ENCODE data around the gene MEN1.
"Not testable (repeated sequence)": the region's sequence is repeated elsewhere in the genome, so short reads cannot be mapped to it uniquely, and the experiment has no call there.

Gene MEN1

DNA sequence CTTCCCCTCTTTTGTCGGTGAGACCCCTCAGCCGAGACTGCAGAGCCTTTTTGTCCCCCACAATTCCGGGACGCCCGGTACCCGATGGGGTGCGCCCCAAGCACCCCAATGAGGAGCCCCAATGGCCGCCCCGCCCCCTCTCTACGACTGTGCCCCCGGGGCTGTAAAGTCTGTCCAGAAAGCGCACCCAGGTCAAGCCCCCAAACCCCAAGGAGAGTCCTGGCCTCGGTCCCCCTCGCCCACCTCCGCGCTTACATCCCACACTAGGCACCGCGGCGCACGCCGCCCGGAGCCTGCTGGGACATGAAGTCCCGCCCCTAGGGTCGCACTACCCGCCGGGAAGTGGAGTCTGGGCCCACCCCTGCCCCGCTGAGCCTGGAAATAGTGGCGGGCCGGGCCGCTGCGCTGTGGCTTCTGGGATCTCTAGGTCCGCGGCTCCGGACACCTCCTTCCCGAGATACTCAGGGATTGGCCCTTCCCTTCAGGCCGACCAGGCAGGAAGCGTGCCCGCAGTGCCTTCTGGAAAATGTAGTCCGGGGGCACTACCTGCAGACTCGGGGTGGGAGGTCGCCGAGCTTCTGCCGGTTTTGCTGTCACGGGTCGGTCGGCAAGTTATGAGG is at the start of gene MEN1:
Gene MEN1, minus strand, starts transcription at position 281 of the 620 bp plus-strand sequence. CDS start 442 bp downstream, outside the sequence.
- peak; percentile 94 to 96 for DNase-seq

DNA sequence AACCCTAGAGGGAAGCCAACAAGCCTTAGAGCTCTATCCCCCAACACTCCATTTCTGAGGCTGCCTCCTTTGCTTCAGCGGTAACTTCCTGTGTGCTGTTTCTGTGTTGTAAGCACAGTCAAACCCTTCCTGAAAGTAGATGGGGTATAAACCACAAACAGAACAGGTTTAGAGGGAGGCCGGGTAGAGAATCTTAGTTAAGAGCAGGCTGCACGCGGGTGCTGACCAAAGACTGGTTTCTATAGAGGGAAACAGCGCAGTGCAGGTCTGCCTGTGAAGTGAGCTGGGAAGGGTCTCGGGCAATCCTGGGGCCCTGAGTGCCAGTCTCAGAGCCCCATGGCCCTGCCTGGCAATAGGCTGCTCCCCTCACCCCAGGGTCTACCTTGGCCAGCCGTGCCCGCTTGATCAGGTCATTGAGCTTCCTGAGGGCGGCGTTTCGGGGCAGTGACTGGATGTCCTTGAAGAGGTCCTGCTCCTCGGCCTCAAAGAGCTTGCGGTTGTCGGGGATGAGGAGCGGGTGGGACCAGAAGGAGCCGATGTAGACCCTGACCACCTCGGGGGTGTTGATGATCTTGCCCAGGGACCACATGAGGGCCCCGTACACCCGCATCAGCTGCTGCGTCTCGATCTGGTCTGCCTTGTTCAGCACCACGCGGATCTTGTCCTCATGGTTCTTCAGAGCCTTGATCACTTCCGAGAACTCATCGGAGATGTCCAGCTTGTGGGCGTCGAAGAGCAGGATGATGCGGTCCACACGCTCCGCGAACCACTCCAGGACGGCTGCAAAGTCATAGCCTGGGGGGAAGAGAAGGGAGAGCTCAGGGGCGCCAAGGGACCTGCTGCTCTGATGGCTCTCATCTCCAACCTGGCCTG is 49.4 kb upstream of the MEN1 start:
- no peak for DNase-seq

DNA sequence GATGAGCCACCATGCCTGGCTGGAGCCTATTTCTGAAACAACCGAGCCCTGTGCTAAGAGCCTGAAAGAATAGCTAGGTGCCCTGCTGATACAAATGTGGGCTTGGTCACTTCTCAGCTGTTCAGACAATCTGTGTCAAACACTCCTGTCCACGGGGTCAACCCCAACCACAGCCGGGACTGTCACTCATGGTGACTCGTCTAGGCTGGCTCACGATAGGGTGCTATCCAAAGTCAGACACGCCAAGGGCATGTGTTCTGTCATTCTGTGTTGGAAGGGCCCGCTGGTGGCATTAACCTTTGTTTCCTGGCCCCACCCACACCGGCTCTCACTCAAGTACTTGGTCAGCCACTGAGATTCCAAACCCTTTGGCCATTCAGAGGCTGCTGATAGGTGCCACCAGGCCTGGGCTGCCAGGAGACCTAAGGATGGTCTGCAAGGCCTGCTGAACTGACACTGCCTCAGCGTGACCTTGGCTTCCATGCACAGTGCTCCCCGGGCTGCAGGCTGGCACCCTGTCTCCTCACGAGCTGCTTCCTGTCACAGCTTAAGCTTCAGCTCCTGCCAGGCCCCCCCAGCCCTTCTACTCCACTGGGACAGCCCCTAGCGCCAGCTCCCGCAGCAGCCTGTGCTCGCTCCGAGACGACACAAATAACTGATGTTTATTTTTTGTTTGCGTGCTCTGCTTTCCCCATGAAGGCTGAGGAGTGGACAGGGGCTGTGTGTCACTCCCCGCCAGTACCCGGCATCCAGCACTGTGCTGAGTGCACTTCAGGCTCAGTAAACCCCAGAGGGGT is 48.3 kb upstream of the MEN1 start:
- DNase-seq, result no peak

DNA sequence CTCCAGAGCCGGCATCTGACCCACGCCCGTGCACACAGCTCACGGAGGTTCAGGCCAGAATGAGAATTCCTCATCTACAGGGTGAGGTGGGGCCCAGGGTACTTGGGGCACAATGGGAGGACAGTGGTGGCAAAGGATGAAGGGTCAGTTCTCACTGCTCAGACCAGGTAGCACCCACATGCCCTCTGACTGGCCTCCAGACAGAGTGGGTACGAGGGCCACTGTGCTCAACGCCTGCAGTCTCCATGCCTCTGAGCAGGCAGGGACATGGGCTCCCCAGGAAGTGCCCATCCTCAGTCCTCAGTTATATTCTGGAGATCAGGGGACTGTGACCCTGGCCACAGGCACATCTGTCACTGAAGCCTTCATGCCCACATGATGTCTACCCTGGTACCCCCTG is 47.1 kb upstream of the MEN1 start:
- no peak for DNase-seq

DNA sequence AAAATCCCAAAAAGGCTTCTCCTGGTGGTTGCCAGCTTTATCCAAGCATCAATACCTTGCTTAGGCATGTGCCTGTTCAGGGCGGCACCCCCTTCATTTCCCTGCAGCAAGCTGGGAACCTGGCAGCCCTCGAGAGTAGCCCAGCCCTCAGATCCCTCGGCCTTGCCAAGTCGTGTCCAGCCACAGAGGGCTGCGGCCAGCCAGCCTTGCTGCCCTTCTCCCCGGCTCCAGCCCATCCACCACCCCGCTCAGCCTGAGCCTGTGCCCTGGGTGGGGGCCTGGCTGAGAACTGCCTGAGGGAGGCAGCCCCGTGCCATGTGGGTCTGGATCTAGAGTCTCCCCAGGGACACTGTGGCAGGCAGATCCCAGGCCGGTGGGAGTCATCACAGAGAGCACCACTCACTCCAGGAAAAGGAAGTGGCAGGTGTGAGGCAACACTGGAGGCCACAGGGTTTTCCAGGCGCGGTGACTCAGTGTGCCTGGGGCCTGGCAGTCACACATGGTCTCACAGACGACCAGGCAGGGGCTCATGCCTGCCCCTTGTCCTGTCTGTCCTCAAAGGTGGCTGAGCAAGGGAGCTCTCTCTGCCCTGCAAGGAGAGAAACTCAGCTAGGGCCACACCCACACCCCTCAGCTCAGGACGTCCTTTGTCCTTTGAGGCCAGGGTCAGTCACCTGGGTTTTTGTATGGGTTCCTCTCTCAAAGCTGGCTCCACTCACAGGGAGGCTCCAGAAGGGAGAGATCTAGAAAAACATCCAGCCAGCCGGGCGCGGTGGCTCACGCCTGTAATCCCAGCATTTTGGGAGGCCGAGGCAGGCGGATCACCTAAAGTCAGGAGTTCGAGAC is 46.3 kb upstream of the MEN1 start:
- DNase-seq, result no peak

DNA sequence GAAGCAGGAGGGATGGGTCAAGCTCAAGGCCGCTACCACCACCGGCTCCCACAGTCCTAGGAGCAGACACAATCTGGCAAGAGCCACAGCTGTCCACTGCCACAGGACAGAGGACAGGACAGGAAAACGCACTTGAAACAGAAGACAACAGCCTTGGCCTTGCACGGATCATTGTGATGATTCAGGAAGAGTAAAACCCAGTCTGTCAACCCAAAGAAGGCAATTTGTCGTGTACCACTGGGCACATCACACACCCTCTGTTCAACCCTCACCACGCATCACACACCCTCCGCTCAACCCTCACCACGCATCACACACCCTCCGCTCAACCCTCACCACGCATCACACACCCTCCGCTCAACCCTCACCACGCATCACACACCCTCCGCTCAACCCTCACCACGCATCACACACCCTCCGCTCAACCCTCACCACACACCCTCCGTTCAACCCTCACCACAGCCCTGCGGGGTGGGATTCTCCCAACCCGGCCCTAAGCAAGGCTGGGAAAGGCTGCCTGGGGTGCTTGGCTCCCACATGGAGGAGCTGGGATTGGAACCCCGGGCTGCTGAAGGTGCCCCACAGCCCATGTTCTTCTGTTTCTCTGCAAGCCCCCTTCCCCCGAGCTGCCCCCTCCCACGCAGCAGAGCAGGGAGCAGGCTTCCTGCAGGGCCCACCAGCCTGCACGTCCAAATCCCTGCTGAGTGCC is 45.4 kb upstream of the MEN1 start:
- DNase-seq, result no peak

DNA sequence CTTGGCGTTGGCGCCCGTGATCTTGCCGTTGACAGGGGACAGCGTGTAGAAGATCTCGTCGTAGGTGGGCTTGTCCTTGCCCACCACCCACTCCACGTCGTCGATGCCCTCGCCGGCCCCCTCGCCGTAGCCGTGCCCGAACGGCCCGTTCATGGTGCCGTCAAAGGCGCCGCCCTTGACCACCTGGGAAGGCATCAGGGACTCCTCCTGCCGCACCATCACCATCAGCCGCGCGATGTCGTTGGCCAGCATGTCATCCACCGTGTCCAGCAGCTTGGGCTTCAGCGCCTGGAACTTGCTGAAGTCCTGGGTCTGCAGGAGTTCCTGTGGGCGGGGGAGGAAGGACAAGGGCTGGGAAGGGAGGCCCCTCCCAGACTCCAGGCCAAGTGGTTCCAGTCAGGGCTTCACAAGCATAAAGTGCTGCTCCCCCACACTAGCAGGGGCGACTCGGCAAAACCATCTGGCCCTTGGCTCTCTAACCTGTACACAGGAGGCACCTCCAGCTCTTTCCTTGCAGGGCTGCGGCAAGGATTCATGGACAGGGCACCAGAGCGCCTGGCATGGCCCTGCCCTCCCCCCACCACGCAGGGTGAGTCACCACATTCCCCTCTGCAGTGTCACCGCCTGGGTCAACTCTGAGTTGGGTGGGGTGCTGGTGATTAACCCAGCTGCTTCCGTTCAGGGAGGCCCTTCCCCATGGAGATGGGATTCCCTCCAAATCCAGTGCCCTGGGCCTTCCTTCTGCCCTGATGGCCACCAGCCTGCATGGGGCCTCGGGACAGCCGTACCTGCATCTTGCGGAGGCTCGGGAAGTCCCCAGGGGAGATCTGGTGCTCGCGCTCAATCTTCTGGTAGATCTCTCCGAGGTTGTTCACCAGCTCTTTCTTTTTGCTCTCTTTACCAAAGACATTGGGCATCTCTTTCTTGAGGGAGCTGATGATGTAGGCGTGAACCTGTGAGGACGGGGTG is 44.5 kb upstream of the MEN1 start:
- no peak for DNase-seq

DNA sequence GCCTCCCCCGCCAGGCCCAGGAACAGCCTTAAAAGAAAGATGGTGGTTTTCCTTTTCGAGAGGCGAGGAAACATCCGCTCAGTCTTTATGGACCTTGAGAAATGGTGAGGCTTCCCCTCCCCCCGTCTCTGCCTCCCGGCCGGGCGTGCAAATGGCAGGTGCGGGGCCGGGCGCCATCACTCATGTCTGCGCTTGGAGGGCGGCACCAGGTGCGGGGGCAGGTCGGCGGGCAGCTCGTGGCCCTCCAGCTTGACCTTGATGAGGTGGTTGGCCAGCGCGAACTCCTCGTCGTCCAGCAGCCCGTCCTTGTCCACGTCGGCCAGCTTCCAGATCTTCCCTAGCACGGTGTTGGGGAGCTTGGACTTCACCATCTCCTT is 43.8 kb upstream of the MEN1 start:
- no peak for DNase-seq

DNA sequence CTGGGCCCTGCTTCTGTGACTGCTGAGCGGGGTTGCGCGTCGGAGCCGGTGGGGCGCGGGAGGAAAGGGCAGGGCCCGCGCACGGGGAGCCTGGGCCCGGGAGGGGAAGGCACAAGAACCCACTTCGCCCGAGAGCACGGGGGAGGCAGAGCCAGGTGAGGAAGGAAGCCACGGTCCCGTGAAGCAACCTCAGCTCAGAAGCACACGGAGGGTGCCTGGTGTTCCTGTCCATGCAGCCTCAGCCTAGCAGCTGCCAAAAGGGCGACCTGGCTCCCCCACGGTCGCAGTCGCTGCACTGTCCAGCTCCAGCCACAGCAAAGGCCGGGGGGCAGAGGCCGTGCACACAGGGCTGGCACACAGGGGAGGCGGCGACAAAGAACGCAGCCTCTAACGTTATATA is 43.4 kb upstream of the MEN1 start:
- no peak for DNase-seq

DNA sequence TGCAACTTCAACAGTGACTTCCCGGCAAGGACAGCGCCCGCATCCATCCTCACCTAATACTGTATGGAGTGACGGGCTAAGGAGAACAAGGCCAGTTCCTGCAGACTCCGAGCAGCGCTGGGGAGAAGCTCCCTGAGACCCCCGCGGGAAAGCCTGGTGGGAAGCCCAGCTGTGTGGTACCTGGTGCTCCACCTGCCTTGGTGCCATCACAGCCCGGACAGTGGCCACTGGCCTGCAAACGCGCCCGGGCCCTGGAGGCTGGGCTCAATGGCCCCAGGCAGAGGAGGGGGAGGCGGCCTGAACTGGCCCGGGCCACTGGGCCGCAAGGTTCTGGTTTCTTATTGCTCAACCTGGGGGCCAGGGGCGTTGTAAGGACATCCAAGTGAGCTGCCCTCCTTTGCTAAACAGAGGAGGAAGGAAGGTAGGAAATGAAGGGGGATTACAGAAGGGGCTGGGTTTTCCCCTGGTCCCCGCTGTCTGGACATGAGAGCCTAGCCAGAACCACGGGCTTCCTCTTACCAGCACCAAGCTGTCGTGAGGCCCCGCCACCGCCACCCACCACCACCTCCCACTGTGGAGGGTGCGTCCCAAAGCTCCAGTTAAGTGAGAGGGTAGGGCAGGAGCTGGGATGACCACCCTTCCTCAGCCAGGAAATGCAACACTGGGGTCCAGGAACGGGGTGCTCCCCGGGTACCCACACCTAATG is 42.6 kb upstream of the MEN1 start:
- DNase-seq, result no peak

DNA sequence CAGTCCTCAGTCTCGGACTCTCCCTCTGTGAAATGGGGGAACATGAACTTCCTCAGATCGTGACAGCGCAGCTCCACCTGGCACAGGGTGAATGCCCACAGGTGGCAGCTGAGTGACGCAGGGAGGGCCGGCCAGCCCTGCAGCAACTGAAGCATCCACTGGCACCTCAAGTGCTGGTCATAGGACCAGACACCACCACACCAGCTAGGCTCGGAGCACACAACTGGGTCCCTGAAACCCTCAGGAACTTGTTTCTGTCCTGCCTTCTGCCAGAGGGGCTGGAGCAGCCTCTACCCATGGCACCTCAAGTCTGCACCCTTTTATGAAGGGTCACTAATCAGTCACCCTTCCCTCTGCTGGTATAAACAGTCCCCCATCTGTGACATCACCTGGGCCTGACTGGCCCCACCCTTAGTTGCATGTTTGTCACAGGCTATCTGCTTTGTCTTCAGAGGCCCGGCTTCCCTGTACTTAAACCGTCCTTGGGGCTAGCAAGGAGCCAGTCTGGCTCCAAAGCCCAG is 41.5 kb upstream of the MEN1 start:
- no peak for DNase-seq

DNA sequence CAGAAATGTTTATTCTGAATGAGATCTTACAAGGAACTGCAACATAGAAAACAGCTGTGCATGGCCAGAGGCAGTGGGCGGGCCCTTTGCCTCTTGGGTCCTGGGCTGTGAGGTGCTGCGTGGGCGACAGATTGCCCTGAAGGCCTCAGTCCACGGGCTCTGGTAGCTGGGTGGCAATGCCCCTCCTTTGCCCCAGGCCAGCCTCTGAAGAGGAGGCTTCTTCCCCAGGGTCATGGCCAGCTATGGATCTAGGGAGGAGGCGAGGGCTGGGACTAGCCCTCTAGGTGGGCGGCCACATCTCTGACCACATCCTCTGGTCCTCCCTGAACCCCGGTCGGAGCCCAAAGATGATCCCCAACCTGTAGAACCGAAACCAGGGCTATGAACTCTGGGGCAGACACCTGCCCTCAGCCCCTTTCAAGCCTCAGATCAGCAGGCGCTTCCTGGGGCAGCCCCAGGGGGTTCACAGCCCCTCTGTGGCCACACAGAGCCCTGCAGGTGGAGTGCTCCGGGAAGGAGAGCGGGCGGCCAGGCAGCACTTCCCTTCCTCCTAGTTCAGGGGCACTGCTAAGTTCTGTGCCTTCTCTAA is 40.7 kb upstream of the MEN1 start:
- DNase-seq, result no peak

DNA sequence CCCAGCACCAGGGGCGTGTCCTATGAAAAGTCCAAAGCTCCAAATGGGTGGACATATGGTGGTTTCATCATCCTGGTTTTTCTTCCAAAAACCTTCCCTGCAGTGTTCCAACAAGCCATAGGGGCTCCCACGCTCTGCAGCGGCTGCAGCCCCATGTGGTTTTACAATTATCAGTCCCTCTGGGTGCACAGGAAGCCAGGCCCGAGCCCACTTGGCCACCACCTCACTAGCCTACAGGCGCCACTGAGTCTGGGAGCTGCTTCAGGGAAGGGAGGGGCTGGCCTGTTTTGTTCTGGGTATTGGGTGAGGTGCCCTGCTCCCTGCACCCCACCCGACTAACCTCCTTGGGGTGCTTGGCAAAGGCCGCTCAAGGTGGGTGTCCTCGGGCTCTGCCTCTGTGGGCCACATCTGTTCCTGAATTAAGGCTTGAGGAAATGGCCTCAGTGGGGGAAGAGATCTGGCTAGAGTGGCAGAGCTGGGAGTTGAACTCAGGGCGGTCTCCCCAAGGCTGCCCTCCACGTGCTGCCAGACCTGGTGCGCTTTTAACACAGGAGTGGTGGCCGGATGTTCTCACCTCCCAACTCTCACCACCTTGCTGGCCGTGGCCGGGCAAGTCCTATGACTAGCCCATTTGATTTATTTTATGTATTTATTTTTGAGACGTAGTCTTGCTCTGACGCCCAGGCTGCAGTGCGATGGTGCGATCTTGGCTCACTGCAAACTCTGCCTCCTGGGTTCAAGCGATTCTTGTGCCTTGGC is 39.4 kb upstream of the MEN1 start:
- no peak for DNase-seq

DNA sequence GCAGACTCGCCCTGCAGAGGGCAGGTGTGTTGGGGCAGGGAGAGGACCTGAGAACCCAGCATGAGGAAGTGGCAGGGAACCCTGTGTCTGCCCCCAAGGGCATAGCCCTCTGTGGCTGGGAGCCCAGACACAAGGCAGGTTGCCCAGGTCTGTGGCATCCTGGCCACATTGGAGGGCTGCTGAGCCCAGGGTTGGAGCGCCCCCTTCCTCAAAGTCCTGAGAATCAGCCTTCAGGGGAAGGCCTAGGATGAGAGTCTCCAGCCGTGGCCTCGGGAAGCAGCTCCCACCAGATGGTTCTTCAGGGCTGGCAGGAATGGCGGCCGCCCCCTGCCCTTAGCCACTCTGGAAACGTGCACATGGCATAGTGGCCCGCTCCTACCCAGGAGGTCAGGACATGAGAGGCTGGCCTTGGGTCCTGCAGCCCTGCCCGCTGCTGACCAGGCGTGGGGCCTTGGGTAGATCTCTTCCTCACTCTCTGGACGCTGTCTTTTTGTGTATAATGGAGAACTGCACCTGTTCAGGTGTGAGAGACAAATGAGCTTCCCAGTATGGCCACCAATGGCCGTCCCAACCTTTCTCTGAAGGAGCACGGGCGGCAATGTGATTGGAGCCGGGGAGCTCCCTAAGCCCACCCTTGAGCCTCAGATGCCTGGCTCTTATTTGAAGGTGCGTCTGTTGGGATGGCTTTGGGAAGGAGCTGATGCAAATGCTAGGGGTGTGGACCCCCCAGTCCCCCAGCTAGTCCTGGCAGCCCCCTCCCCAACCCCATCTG is 38.7 kb upstream of the MEN1 start:
- DNase-seq, result no peak

DNA sequence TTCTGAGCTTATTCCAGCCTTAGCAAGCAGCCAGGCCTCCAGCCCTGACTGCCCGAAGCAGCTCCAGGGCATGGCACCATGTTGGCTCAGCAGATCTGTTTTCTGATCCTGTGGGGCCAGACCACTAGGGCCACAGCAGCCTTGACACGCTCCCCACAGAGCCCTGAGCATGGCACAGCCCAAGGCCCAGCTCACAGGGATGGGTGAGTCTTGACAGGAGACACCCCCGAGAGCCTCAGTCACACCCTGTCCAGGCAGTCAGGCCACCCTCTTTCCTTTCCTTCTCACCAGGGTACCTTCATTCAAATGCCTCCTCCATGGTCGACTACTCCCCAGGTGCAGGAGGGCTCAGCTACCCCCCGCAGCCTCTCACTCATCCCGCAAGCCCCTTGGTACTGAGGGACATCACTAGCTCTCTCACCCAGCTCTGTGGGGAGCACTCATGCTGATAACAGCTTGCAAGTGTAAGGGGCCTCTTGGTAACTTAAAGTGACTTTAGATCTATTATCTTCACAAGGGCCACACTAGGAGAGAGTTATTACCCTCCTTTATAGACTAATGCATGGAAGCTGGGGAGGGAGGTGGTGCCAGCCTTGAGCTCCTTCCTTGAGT is 38.0 kb upstream of the MEN1 start:
- no peak for DNase-seq

DNA sequence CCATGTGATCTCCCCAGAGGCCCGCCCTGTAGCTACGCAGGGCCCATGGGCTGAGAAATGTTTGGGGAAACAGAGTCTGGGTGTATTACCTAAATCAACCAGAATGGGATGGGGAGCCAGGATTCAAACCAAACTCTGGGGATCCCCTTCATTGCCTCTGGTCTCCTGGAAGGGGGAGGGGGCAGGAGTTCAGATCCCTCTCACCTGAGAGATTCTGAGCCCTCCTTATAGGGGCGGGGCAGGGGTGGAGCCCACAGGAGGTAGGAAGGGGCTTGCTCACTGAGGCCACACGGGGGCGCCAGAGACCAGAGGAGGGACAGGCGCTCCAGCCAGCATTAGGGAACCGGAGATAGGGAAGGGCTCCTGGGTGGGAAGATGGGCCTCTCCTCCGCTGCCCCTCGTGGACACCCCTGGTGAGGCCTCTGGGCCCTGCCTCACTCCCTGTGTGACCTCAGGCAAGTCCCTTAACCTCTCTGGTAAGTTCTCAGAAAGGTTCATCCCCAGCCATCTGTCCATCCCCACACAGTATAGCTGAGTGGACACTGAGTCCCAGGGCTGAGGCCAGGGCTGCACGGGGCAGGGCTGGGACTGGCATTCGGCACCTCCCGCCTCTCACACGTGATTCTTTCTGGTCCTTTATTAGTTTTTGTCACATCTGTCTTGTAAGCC is 36.8 kb upstream of the MEN1 start:
- peak; percentile 82 to 85 for DNase-seq

DNA sequence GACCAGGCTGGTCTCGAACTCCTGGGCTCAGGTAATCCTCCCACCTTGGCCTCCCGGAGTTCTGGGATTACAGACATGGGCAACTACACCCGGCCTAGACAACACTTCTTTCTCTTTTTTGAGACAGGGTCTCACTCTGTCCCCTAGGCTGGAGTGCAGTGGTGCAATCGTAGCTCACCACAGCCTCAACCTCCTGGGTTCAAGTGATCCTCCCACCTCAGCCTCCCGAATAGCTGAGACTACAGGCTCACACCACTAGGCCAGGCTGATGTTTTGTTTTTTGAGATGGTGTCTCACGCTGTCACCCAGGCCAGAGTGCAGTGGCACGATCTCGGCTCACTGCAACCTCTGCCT is 35.4 kb upstream of the MEN1 start:
- not testable (repeated sequence) for DNase-seq

Data from NCI-H1930 (cell line).